HCT116 (cell line): Measurements from ENCODE around the gene TM7SF3.

Experiments
- EZH2 ChIP-seq: fragments of 200-600 bp; sonication (generic); IDR thresholded peaks from 2 replicates; pipeline ENCODE4 v1.6.1; 2017; ENCODE audit warnings: antibody characterized with exemption, mixed run types
- POLR2A ChIP-seq: IDR thresholded peaks from 2 replicates; pipeline ENCODE4 v1.7.0; 2011; ENCODE audit warnings: borderline replicate concordance; ENCODE audit not compliant: insufficient read depth, insufficient read length; ENCODE audit errors: extremely low read depth
- SIN3A ChIP-seq: IDR thresholded peaks from 2 replicates; pipeline ENCODE4 v1.6.1; 2012; ENCODE audit warnings: low read depth
- SP1 ChIP-seq: IDR thresholded peaks from 2 replicates; pipeline ENCODE4 v1.6.1; 2012; ENCODE audit warnings: low read depth
- TCF7L2 ChIP-seq: IDR thresholded peaks from 2 replicates; pipeline ENCODE4 v1.7.0; 2011; ENCODE audit warnings: borderline replicate concordance, inconsistent platforms; ENCODE audit not compliant: insufficient read depth, insufficient read length; ENCODE audit errors: extremely low read depth
- YY1 ChIP-seq: IDR thresholded peaks from 2 replicates; pipeline ENCODE4 v1.6.1; 2011; ENCODE audit warnings: low read length, low read depth, moderate library complexity, mild to moderate bottlenecking; ENCODE audit not compliant: insufficient replicate concordance; ENCODE audit errors: extremely low read depth
- TF ChIP-seq, protein P1 (sequence below), 3 experiments: fragments of 200-600 bp in 1 of 3; sonication (generic) in 1 of 3; IDR thresholded peaks in 2 of 3; conservative IDR thresholded peaks in 1 of 3; 2 replicates each; pipeline ENCODE4 v1.5.1; 2012 to 2017; ENCODE audit warnings: low read depth in 2 of 3, low read length in 2 of 3, antibody characterized with exemption in 1 of 3, borderline replicate concordance in 1 of 3, control low read depth in 1 of 3, mild to moderate bottlenecking in 1 of 3, mixed read lengths in 1 of 3, mixed run types in 1 of 3, moderate library complexity in 1 of 3; ENCODE audit not compliant: insufficient read depth in 1 of 3
- TF ChIP-seq, protein P2 (sequence below): IDR thresholded peaks from 2 replicates; pipeline ENCODE4 v1.6.1; 2012

DNA sequence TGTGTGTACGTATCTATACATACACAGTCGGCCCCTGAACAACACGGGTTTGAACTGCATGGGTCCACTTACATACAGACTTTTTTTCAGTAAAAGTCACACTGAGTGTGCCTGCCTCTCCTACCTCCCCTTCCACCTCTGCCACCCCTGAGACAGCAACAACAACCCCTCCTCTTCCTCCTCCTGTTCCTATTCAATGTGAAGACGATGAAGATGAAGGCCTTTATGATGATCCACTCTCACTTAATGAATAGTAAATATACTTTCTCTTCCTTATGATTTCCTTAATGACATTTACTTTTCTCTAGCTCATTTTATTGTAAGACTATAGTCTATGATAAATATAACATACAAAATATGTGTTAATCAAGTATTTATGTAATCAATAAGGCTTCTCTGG lies 25.5 kb downstream of the TM7SF3 start:
- TF ChIP-seq YY1 (no peak), SP1 (no peak), POLR2A (no peak), SIN3A (no peak), TCF7L2 (no peak), EZH2 (no peak)
- TF ChIP-seq, protein P1, sequence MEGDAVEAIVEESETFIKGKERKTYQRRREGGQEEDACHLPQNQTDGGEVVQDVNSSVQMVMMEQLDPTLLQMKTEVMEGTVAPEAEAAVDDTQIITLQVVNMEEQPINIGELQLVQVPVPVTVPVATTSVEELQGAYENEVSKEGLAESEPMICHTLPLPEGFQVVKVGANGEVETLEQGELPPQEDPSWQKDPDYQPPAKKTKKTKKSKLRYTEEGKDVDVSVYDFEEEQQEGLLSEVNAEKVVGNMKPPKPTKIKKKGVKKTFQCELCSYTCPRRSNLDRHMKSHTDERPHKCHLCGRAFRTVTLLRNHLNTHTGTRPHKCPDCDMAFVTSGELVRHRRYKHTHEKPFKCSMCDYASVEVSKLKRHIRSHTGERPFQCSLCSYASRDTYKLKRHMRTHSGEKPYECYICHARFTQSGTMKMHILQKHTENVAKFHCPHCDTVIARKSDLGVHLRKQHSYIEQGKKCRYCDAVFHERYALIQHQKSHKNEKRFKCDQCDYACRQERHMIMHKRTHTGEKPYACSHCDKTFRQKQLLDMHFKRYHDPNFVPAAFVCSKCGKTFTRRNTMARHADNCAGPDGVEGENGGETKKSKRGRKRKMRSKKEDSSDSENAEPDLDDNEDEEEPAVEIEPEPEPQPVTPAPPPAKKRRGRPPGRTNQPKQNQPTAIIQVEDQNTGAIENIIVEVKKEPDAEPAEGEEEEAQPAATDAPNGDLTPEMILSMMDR (IDR thresholded peaks at IDR 0.05 in 2 of 3, conservative IDR thresholded peaks at IDR 0.05 in 1 of 3; ENCODE audit: borderline replicate concordance in 1 of 3, insufficient read depth in 1 of 3, low read depth in 2 of 3, low read length in 2 of 3), result no peak
- TF ChIP-seq, protein P2, sequence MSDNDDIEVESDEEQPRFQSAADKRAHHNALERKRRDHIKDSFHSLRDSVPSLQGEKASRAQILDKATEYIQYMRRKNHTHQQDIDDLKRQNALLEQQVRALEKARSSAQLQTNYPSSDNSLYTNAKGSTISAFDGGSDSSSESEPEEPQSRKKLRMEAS, result no peak
